Iris pigment epithelial cell (primary cell): Measurements from ENCODE around the gene LRMDA.

Experiments
- DNase-seq: peaks from one replicate; pipeline ENCODE4 v3.0.0-alpha.2; 2011; ENCODE audit warnings: low read depth

LRMDA gene

GRCh38 chr10:76210211-76210610 is 778.8 kb downstream of the LRMDA start:
- DNase-seq: no peak

- DNase-seq: no peak
These were observed 780.3 kb downstream of the LRMDA start for GRCh38 chr10:76211691-76212090.

- no peak for DNase-seq
These were observed 782.5 kb downstream of the LRMDA start for GRCh38 chr10:76213876-76214275.

- no peak for DNase-seq
These were observed 786.6 kb downstream of the LRMDA start for GRCh38 chr10:76218035-76218434.

- DNase-seq: no peak
These were observed 797.9 kb downstream of the LRMDA start for GRCh38 chr10:76229341-76229740.

- DNase-seq: no peak
These were observed 799.5 kb downstream of the LRMDA start for GRCh38 chr10:76230921-76231285.

- DNase-seq: no peak
These were observed 800.0 kb downstream of the LRMDA start for GRCh38 chr10:76231286-76231934.

GRCh38 chr10:76234499-76235226 is 803.2 kb downstream of the LRMDA start:
- DNase-seq: no peak

- DNase-seq: no peak
These were observed 804.9 kb downstream of the LRMDA start for GRCh38 chr10:76236356-76236755.

GRCh38 chr10:76242956-76243355 is 811.5 kb downstream of the LRMDA start:
- DNase-seq: no peak

- no peak for DNase-seq
These were observed 812.8 kb downstream of the LRMDA start for GRCh38 chr10:76244061-76244686.

- DNase-seq: no peak
These were observed 814.6 kb downstream of the LRMDA start for GRCh38 chr10:76245951-76246495.

- no peak for DNase-seq
These were observed 817.3 kb downstream of the LRMDA start for GRCh38 chr10:76248649-76249200.

GRCh38 chr10:76251841-76252671 is 820.6 kb downstream of the LRMDA start:
- no peak for DNase-seq

GRCh38 chr10:76252733-76253132 is 821.3 kb downstream of the LRMDA start:
- DNase-seq: no peak

GRCh38 chr10:76255241-76255640 is 823.8 kb downstream of the LRMDA start:
- DNase-seq: no peak

GRCh38 chr10:76257816-76258215 is 826.4 kb downstream of the LRMDA start:
- DNase-seq: no peak

GRCh38 chr10:76265441-76266113 is 834.2 kb downstream of the LRMDA start:
- no peak for DNase-seq

- no peak for DNase-seq
These were observed 837.1 kb downstream of the LRMDA start for GRCh38 chr10:76268530-76268929.

- DNase-seq: no peak
These were observed 837.5 kb downstream of the LRMDA start for GRCh38 chr10:76268954-76269353.

GRCh38 chr10:76270464-76270863 is 839.0 kb downstream of the LRMDA start:
- DNase-seq: no peak
